GM23338 (cell line): ENCODE measurements around the gene MR1. TPM values are rescaled to one million over a fixed set of nuclear protein-coding genes. Genes with fewer than 3 reads are reported as not detected.

Experiments used
- ATAC-seq: fragments of 200-7000 bp; cut with Tn5 transposase; 3 replicates; pipeline ENCODE4 v1.9.1; 2020
- DNase-seq: peaks from one replicate; pipeline ENCODE4 v3.0.0-alpha.2; 2015; ENCODE audit warnings: low spot score
- H2AFZ ChIP-seq: fragments of 200-600 bp; sonication (generic); 2 replicates; pipeline ENCODE4 v1.8.0; 2016; ENCODE audit warnings: antibody characterized with exemption, mild to moderate bottlenecking, moderate library complexity
- H3F3A ChIP-seq: fragments of 200-600 bp; sonication (generic); replicated peaks from 2 replicates; pipeline ENCODE4 v1.8.0; 2017; ENCODE audit warnings: antibody characterized with exemption, mixed run types, low read depth
- H3K27ac ChIP-seq: fragments of 200-600 bp; sonication (generic); 2 replicates; pipeline ENCODE4 v1.6.1; 2016; ENCODE audit warnings: low read depth
- H3K27me3 ChIP-seq: fragments of 200-600 bp; sonication (generic); 2 replicates; pipeline ENCODE4 v1.8.0; 2016; ENCODE audit warnings: mild to moderate bottlenecking, mixed run types, moderate library complexity; ENCODE audit not compliant: insufficient read depth
- H3K36me3 ChIP-seq: fragments of 200-600 bp; sonication (generic); 2 replicates; pipeline ENCODE4 v1.8.0; 2016; ENCODE audit warnings: mild to moderate bottlenecking; ENCODE audit not compliant: insufficient read depth
- H3K4me1 ChIP-seq: fragments of 200-600 bp; sonication (generic); 2 replicates; pipeline ENCODE4 v1.8.0; 2016; ENCODE audit warnings: mild to moderate bottlenecking, moderate library complexity; ENCODE audit not compliant: insufficient read depth
- H3K4me2 ChIP-seq: fragments of 200-600 bp; sonication (generic); 2 replicates; pipeline ENCODE4 v1.7.1; 2017; ENCODE audit warnings: mixed run types
- H3K4me3 ChIP-seq: fragments of 200-600 bp; sonication (generic); 2 replicates; pipeline ENCODE4 v1.6.1; 2016; ENCODE audit warnings: mixed run types
- H3K79me2 ChIP-seq: fragments of 200-600 bp; sonication (generic); replicated peaks from 2 replicates; pipeline ENCODE4 v1.8.0; 2017; ENCODE audit warnings: mild to moderate bottlenecking; ENCODE audit not compliant: insufficient read depth
- H3K9me2 ChIP-seq: fragments of 200-600 bp; sonication (generic); 2 replicates; pipeline ENCODE4 v1.8.0; 2017; ENCODE audit not compliant: insufficient read depth
- H4K20me1 ChIP-seq: fragments of 200-600 bp; sonication (generic); replicated peaks from 2 replicates; pipeline ENCODE4 v1.8.0; 2017; ENCODE audit warnings: mild to moderate bottlenecking; ENCODE audit not compliant: insufficient read depth
- H3K27ac Mint-ChIP-seq: 2 replicates; pipeline ENCODE4 v1.8.0; 2020; ENCODE audit warnings: inconsistent platforms, mild to moderate bottlenecking, moderate library complexity, mixed read lengths
- H3K27me3 Mint-ChIP-seq: 3 replicates; pipeline ENCODE4 v1.8.0; 2022; ENCODE audit warnings: low read depth, mild to moderate bottlenecking, moderate library complexity, mixed read lengths, inconsistent platforms; ENCODE audit not compliant: insufficient read depth, poor library complexity
- H3K36me3 Mint-ChIP-seq: 3 replicates; pipeline ENCODE4 v1.8.0; 2021; ENCODE audit warnings: low read depth, mild to moderate bottlenecking, inconsistent platforms, moderate library complexity, mixed read lengths
- H3K4me1 Mint-ChIP-seq: 3 replicates; pipeline ENCODE4 v1.8.0; 2020; ENCODE audit warnings: mild to moderate bottlenecking, inconsistent platforms, mixed read lengths
- H3K4me3 Mint-ChIP-seq: 3 replicates; pipeline ENCODE4 v1.8.0; 2021; ENCODE audit warnings: moderate library complexity, mild to moderate bottlenecking, inconsistent platforms, mixed read lengths
- H3K9me3 Mint-ChIP-seq: 3 replicates; pipeline ENCODE4 v1.8.0; 2020; ENCODE audit warnings: moderate library complexity, mild to moderate bottlenecking, inconsistent platforms, mixed read lengths
- CREB1 ChIP-seq: fragments of 250-450 bp; sonication (Bioruptor Pico); IDR thresholded peaks from 2 replicates; pipeline ENCODE4 v1.5.0; 2020; ENCODE audit warnings: low read depth, mild to moderate bottlenecking, moderate library complexity
- CTCF ChIP-seq, 2 experiments: fragments of 200-600 bp in 1 of 2; sonication (generic) in 1 of 2; conservative IDR thresholded peaks; 2 replicates each; pipeline versions ENCODE4 v1.5.1 to v1.6.1; 2016 to 2017; ENCODE audit warnings: antibody characterized with exemption in 2 of 2, low read depth in 2 of 2, mild to moderate bottlenecking in 2 of 2, moderate library complexity in 1 of 2
- ETS1 ChIP-seq: IDR thresholded peaks from 2 replicates; pipeline ENCODE4 v1.6.1; 2016; ENCODE audit warnings: antibody characterized with exemption
- EZH2 ChIP-seq: fragments of 200-600 bp; sonication (generic); IDR thresholded peaks from one replicate; pipeline ENCODE4 v1.8.0; 2017; ENCODE audit warnings: antibody characterized with exemption, mild to moderate bottlenecking, low read depth; ENCODE audit not compliant: unreplicated experiment
- EZH2phosphoT487 ChIP-seq: fragments of 200-600 bp; sonication (generic); IDR thresholded peaks from one replicate; pipeline ENCODE4 v1.8.1; 2018; ENCODE audit warnings: antibody characterized with exemption; ENCODE audit not compliant: unreplicated experiment
- JUNB ChIP-seq: IDR thresholded peaks from one replicate; pipeline ENCODE4 v1.6.1; 2016; ENCODE audit warnings: antibody characterized with exemption; ENCODE audit not compliant: unreplicated experiment
- NANOG ChIP-seq: IDR thresholded peaks from 2 replicates; pipeline ENCODE4 v1.6.1; 2016; ENCODE audit warnings: antibody characterized with exemption, borderline replicate concordance
- POLR2AphosphoS5 ChIP-seq: IDR thresholded peaks from 2 replicates; pipeline ENCODE4 v1.6.1; 2016; ENCODE audit warnings: antibody characterized with exemption, low read depth
- REST ChIP-seq: IDR thresholded peaks from one replicate; pipeline ENCODE4 v1.6.1; 2018; ENCODE audit warnings: antibody characterized with exemption; ENCODE audit not compliant: unreplicated experiment
- STAT1 ChIP-seq: IDR thresholded peaks from one replicate; pipeline ENCODE4 v1.6.1; 2016; ENCODE audit warnings: antibody characterized with exemption; ENCODE audit not compliant: unreplicated experiment
- ZNF114 ChIP-seq: fragments of 250-450 bp; sonication (Bioruptor Pico); IDR thresholded peaks from 2 replicates; pipeline ENCODE4 v1.5.0; 2020; ENCODE audit warnings: mild to moderate bottlenecking, moderate library complexity
- ZNF331 ChIP-seq: fragments of 250-450 bp; sonication (Bioruptor Pico); IDR thresholded peaks from 2 replicates; pipeline ENCODE4 v1.5.0; 2020; ENCODE audit warnings: low read depth, mild to moderate bottlenecking, moderate library complexity
- ZNF462 ChIP-seq: fragments of 250-450 bp; sonication (Bioruptor Pico); IDR thresholded peaks from 2 replicates; pipeline ENCODE4 v1.5.0; 2020; ENCODE audit warnings: mild to moderate bottlenecking, moderate library complexity
- polyA plus RNA-seq: library from polyadenylated mRNA; unstranded; fragments of >200 nt; fragmentation: Nextera tagmentation; extraction: Ambion mirVana; gene quantifications from 2 replicates; pipeline ENCODE4 v1.2.1, GENCODE V29; 2016
- total RNA-seq: library from RNA; depleted of rRNA; stranded (reverse); fragments of >200 nt; shearing (Covaris generic); gene quantifications from 2 replicates; pipeline ENCODE4 v1.2.3, GENCODE V29; 2014

MR1 gene
- total and polyA plus RNA-seq, 2 experiments from 2014 or later: 0.18 TPM; not detected in 1

GRCh38 chr1:181010789-181011188 lies 23.0 kb upstream of the MR1 start:
- Histone ChIP-seq H3K4me3 (no peak overlapping the region), H3K27ac (no peak overlapping the region), H3K79me2 (peaks cover 100% of the 10 kb centered on the region), H3F3A (no peaks in the 10 kb centered on the region), H3K4me2 (peak overlapping the region; percentile 49), H3K9me2 (no peaks in the 10 kb centered on the region), H2AFZ (no peak overlapping the region), H3K27me3 (no peaks in the 10 kb centered on the region), H3K4me1 (peaks cover 27% of the 10 kb centered on the region), H4K20me1 (peaks cover 46% of the 10 kb centered on the region), H3K36me3 (no peaks in the 10 kb centered on the region; the same call in 1 of the 2 replicates)
- H3K27me3 Mint-ChIP-seq: no peaks in the 10 kb centered on the region
- no peak overlapping the region for H3K27ac Mint-ChIP-seq
- TF ChIP-seq EZH2phosphoT487 (no peak), JUNB (no peak), STAT1 (no peak), ZNF462 (CRISPR knock-in tag) (no peak), EZH2 (no peak), ETS1 (no peak), ZNF331 (CRISPR knock-in tag) (no peak), CTCF (conservative IDR thresholded peaks at IDR 0.05; ENCODE audit: low read depth in 2 of 2) (no peak), NANOG (no peak), ZNF114 (no peak), REST (no peak), POLR2AphosphoS5 (no peak), CREB1 (CRISPR knock-in tag) (no peak)
- no peaks in the 10 kb centered on the region for H3K9me3 Mint-ChIP-seq
- H3K36me3 Mint-ChIP-seq: no peaks in the 10 kb centered on the region
- H3K4me3 Mint-ChIP-seq: no peak overlapping the region
- peaks cover 19% of the 10 kb centered on the region for H3K4me1 Mint-ChIP-seq
- ATAC-seq: no peak
- no peak for DNase-seq
